HG03432 (cell line): ENCODE measurements around the gene IL20RA.
"Not testable (repeated sequence)": the region's sequence is repeated elsewhere in the genome, so short reads cannot be mapped to it uniquely, and the experiment has no call there.

Experiments
- ATAC-seq: cut with Tn5 transposase; IDR thresholded peaks from one replicate; pipeline ENCODE4 v1.9.1; 2021; ENCODE audit warnings: mild to moderate bottlenecking, moderate library complexity; ENCODE audit not compliant: unreplicated experiment

IL20RA gene

GRCh38 chr6:136975089-136975715, 69.6 kb downstream of the IL20RA start:
- ATAC-seq = no peak

GRCh38 chr6:136973781-136974180, 71.0 kb downstream of the IL20RA start:
- not testable (repeated sequence) for ATAC-seq

- no peak for ATAC-seq
Measured at GRCh38 chr6:136971609-136972008, 73.2 kb downstream of the IL20RA start.

GRCh38 chr6:136969930-136970329, 74.8 kb downstream of the IL20RA start:
- no peak for ATAC-seq

DNA sequence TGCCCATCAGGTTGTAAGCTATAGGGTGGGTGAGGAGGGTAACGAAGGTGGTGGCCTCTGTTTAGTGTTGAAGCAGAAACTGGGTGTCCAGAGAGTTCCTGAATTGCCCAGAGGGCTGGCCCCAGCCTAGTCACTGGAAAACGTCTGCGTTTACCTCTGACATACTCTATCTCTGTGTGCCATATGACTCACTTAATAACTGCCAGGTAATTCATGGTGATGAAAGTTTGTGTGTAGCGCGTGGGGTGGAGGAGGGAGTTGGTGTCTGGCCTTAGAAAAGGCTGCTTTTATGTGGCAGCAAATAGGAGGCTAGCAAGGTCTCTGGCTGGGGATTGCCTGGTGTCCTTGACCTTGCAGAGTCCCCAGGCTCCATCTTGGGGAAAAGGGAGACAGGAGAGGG, 75.3 kb downstream of the IL20RA start:
- no peak for ATAC-seq

DNA sequence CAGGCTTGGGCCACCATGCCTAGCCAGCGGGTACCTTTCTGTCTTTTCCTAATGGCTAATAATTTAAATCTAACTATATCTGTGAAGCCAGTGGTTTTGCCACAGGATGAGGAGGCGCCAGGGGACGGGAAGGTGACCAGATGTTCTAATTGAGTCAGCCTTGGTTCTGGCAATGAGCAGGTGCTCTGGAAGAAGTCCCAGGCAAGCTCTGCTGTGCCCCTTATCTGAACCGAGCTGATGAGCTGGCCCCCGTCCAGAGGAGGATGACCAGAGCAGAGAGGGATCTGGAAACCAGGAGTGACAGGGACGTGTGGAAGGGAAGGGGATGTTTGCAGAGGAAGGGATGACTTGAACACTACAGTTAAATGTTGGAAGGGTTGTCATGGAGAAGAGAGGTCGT, 75.9 kb downstream of the IL20RA start:
- no peak for ATAC-seq

DNA sequence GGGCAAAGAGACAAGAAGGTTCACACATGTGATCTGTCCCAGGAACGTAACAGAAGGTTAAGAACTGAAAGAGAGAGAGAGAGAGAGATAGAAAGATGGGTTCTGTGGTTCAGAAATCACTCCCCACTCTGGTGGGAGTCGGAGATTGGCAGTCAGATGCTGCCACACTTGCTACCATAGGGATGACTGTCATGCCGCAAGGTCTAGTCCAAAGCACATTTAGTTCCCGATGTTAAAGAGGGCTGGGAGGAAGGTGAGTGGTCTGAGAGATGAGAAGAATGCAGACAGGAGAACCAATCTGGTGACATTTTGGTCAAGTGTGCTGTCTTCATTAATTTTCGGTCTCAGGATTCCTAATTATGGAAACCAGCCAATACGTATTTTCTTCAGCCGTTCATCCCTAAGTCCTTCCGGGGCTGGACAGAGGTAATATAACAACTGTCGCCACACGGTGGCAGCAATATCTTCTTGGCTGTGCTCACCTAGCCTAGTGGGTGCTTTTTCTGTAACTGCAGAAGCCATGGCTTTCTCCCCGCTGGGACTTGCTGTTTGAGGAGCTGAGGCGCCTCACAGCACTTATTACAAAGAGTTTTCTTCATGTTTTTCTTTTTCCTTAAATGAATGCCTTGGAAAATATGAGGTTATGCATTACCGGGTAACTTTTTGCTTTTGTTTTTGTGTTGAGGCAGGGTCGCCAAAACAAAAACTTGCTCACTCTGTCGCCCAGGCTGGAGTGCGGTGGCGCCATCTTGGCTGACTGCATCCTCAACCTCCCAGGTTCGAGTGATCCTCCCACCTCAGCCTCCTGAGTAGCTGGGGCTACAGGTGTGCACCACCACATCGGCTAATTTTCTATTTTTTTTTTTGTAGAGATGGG, 76.7 kb downstream of the IL20RA start:
- peak; percentile 94 for ATAC-seq

DNA sequence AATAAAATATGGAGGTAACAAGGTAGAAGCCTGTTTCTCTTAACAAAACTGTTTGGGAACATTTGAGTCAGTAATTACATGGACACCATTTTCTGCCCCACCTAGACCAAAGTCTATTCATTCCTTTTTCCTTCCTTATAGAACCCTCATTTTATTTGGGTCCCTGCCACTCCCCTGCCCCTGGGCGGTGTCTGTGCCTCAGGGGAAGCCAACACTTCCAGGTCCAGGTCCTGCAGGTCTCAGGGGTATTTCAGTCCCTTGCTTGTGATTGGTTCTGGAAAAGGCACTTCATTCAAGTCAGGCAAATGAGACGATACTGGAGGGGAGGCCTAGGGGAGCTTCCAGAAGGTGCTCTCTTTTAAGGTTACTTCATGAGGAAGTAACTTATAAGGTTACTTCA, 80.4 kb downstream of the IL20RA start:
- ATAC-seq = no peak

GRCh38 chr6:136963259-136963658, 81.5 kb downstream of the IL20RA start:
- no peak for ATAC-seq

DNA sequence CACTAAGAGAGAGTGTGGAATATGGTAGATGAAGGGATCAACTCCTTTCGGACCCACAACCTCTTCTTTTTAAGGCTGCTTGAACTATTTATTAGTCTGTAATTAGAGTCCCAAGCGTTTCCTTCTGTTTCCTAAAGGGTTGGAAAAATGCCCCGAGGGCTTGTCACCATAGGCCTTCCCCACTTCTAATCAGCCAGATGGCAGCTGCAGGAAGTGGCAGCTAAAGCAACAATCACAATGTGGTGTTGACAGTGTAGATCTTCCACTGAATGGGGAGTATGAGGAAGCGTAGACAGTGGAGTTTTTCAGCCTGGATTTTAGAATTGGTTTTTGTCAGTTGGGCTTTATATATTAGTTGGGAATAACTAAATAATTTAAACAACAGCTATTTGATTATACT, 82.1 kb downstream of the IL20RA start:
- ATAC-seq = no peak

- no peak for ATAC-seq
Measured at GRCh38 chr6:136961848-136962247, 82.9 kb downstream of the IL20RA start.

GRCh38 chr6:136960781-136961180, 84.0 kb downstream of the IL20RA start:
- ATAC-seq = no peak

GRCh38 chr6:136959935-136960334, 84.8 kb downstream of the IL20RA start:
- ATAC-seq = not testable (repeated sequence)

- ATAC-seq = no peak
Measured at GRCh38 chr6:136959471-136959891, 85.3 kb downstream of the IL20RA start.

- ATAC-seq = no peak
Measured at GRCh38 chr6:136958168-136958567, 86.6 kb downstream of the IL20RA start.

DNA sequence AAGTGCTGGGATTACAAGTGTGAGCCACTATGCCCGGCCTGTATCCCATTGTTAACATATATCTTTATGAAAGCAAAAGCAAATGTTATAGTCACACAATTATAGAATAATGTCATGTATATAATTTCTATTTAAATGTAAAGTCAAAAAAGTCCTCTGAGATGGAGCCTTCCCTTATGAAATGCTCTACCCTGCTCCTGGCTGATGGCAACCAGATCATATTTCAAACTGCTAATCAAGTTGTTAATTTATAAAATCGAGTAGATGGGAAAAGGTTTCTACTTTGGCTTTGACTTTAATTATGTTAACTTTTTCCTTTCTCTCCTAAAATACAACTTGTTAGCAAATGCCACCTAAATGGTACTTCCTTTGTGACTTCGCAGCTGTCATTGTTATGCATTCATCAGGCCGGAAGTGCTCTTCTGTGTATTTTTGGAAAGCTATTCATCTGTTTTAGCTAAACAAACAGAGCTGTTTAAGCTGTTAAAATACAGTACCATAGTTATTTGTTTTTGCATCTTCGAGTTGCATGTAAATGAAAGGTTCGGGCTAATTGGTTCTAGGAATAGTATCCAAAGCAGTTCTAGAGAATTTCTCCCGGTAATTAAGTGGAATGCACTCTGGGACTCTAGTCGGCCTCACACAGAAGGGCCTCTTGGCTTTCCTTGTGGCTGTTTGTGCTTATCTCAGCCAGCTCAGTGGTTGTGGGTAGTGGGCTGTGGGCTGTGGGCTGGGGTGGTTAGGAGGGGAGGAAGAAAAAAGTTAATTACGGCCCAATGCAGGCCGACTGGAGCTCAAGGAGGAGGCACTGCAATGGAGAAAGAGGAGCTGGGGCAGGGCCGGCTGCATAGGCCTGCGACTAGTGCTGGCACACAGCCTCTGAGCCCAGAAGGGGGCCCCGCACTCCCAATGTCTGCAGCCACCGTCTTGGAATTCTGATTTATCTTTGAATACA, 87.9 kb downstream of the IL20RA start:
- ATAC-seq = no peak

DNA sequence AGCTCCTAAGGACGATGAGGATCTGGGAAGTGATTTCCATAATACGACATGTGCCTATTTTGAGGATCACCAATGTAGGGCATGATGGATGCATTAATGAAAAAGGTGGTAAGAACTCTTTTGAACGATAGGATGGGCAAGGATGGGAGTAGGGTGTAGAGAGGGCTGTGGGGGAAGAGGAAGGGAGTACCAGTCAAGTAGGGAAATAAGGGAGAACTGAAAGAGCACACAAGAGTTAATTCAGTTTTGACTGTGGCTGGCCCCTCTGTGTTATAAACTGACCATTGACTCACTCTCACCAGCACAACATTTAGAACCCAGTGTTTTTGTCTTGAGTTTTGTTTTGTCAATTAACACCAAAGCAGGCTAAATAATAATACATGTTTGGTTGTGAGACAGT, 89.6 kb downstream of the IL20RA start:
- no peak for ATAC-seq

GRCh38 chr6:136952714-136953260, 92.0 kb downstream of the IL20RA start:
- no peak for ATAC-seq

GRCh38 chr6:136950436-136951126, 94.2 kb downstream of the IL20RA start:
- ATAC-seq = no peak
